Activated effector memory CD4-positive, alpha-beta T cell treated with Interleukin-2 at 50 U/mL for 16 hours (primary cell): ENCODE results near the gene TRAPPC14.
"Not testable (repeated sequence)": the region's sequence is repeated elsewhere in the genome, so short reads cannot be mapped to it uniquely, and the experiment has no call there.

Experiments
- DNase-seq: peaks from one replicate; pipeline ENCODE4 v3.0.0-alpha.2; 2020

The TRAPPC14 gene

DNA sequence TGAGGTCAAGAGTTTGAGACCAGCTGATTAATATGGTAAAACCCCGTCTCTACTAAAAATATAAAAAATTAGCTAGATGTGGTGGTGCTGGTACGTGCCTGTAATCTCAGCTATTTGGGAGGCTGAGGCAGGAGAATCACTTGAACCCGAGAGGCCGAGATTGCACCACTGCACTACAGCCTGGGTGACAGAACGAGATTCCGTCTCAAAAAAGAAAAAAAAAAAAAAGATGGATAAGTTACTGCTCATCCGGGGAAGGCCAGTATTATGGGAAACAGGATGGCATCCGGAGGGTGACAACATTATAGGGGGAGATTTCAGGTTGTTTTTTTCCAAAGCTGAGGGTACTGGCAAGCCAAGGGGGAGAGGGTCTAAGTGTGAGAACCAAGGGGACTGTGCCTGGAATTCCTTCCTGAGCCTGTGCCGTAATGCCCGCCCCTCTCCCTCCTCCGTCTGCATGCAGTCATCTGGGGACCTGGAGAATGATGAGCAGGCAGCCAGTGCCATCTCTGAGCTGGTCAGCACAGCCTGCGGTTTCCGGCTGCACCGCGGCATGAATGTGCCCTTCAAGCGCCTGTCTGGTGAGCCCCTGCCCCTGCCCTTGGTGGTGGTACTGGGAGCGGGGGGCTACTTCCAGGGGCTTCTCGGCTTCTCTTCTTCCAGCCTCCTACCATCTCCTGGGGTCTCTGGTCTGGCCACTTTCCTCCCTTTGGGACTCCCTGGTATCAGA lies 5.4 kb downstream of the TRAPPC14 start:
- DNase-seq: no peak

DNA sequence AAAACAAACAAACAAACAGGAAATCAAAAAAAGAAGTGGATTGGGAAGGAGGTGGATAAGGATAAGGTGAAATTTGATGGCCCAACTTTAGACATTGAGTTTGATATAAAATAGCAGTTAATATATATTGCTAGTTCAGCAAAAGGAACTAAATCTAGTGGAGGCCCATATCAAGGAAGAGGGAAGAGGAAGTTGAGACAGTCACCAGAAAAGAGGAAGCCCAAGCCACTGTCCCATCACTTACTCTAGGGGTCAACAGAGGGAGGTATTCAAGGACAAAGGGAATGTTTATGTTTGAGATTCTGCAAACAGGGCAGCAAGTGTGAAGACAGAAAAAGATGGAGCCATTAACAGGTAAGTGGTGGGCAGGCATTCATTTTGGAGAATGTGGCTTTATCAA lies 6.1 kb downstream of the TRAPPC14 start:
- no peak for DNase-seq

- peak; percentile 98 for DNase-seq
Observed at GRCh38 chr7:100148559-100149328, 9.8 kb downstream of the TRAPPC14 start, which contains the start of gene LAMTOR4. TSS of gene LAMTOR4 (plus strand) at chr7:100148918. CDS start at chr7:100148973, 55 bp downstream.

- DNase-seq: no peak
Observed at GRCh38 chr7:100148225-100148558, 10.3 kb downstream of the TRAPPC14 start.

GRCh38 chr7:100147278-100147677 lies 11.2 kb downstream of the TRAPPC14 start:
- DNase-seq: no peak

GRCh38 chr7:100146350-100146749 lies 12.2 kb downstream of the TRAPPC14 start:
- not testable (repeated sequence) for DNase-seq

DNA sequence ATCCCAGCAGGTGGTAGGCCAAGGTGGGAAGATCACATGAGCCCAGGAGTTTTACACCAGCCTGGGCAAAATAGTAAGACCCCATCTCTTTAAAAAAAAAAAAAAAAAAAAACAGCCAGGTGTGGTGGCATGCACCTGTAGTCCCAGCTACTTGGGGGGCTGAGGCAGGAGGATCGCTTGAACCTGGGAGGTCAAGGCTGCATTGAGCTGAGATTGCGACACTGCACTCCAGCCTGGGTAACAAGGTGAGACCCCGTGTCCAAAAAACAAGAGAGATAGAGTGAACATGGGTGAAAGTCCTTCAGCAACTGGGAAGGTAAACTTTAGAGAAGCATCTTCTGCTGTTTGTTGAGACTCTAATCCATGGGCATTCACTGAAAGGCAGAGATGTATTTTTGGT lies 16.1 kb downstream of the TRAPPC14 start:
- no peak for DNase-seq

GRCh38 chr7:100141555-100141949 lies 17.0 kb downstream of the TRAPPC14 start:
- DNase-seq: no peak

DNA sequence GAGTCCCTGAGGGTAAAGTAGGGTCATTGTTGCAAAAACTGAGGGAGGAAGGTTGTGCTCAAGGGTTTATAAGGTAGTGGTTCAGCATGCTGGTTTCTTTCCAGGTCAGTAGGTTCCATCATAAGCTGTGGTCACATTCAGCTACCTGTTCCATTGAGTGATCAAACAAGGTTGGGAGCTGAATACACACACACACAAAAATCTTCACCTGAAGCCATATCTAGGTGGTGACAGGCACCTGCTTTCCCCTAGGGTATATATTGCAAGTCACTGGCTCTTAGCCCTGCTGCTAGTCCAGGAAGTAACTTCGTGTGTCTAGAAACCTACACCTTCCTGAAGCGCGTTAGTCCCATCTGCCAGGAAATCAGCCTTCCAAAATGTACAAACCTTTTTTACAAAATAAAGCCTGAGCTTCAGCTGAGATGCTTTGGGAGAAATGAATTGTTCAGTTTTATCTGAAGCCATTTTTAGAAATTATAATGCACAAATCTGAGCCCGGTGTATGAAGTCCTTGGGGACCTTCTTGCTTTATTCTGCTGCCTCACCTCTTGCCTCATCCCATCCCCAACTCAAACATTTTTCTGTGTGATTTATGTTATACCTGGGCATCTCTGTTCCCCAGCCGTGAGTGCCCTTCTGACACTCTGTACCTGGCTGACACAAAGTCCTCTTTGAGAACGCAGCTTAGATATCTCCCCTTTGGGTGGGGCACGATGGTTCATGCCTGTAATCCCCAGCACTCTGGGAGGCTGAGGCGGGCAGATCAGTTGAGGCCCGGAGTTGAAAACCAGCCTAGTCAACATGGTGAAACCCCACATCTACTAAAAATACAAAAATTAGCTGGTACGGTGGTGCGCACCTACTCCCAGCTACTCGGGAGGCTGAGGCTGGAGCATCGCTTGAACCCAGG lies 20.4 kb downstream of the TRAPPC14 start:
- no peak for DNase-seq

DNA sequence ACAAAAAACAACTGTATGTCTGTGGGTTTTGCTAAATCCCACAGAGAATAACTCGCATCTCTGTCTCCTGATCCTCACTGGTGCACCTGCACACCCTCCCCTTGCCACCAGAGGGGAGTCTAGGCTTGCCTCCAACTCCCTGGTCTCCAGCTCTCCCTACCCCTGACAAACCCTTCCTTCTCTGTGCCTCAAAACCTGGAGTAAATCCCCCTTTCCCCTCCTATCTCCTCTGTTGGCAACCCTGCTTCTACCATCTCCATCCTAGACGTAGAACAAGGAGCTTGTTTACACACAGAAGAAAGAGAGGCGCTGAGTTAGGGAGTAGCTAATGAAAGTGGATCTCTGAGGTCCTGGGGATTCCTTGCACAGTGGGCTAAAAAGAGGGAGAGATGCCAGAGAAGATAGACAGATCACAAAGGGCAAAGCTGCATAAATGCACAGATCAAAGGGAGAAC lies 25.8 kb downstream of the TRAPPC14 start:
- DNase-seq: peak; percentile 52

DNA sequence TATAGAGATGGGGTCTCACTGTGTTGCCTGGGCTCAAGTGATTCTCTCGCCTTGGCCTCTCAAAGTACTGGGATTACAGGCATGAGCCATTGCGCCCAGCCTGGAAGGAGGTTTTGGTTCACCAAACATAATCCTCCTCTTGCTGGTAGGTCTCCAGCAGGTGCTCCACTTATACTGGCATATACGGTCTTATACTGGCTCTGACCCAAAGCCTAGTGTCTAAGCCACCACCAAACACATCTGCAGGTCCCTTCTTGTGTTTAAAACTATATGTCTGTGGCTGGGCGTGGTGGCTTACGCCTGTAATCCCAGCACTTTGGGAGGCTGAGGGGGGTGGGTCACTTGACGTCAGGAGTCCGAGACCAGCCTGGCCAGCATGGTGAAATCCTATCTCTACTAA lies 26.4 kb downstream of the TRAPPC14 start:
- DNase-seq: no peak

DNA sequence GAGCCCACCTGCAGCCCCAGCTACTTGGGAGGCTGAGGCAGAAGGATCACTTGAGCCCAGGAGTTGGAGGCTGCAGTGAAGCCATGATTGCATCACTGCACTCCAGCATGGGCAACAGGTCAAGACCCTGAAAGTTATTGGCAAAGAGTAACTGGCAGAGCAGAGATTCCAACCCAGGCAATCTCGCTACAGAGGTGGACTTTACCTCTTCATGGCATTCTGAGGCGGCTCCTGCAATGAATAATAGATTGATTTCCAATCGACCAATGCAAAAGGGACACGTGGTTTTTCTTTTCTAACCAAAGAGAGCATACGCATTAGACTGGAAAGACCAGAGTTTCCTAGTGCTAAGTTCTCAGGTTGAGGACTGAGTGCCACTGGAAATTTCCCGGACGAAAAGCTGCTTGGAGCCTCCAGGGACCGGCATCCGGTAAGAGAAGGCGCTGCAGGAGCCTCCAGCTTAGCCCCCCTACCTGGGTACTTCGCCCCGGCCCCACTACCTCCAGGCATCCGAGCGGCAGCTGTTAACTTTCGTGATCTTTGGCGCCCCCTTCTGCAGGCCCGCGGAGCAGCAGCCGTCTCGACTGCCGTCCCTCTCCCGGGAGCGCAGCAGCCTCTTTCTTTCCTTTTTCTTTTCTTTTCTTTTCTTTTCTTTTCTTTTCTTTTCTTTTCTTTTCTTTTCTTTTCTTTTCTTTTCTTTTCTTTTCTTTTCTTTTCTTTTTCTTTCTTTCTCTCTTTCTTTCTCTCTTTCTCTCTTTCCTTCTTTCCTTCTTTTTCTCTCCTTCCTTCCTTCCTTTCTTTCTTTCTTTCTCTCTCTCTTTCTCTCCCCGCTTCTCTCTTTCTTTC lies 27.7 kb downstream of the TRAPPC14 start:
- peak; percentile 72 for DNase-seq

- not testable (repeated sequence) for DNase-seq
Observed at GRCh38 chr7:100130220-100130607, 28.3 kb downstream of the TRAPPC14 start.

- DNase-seq: no peak
Observed at GRCh38 chr7:100128637-100128963, 29.9 kb downstream of the TRAPPC14 start.

DNA sequence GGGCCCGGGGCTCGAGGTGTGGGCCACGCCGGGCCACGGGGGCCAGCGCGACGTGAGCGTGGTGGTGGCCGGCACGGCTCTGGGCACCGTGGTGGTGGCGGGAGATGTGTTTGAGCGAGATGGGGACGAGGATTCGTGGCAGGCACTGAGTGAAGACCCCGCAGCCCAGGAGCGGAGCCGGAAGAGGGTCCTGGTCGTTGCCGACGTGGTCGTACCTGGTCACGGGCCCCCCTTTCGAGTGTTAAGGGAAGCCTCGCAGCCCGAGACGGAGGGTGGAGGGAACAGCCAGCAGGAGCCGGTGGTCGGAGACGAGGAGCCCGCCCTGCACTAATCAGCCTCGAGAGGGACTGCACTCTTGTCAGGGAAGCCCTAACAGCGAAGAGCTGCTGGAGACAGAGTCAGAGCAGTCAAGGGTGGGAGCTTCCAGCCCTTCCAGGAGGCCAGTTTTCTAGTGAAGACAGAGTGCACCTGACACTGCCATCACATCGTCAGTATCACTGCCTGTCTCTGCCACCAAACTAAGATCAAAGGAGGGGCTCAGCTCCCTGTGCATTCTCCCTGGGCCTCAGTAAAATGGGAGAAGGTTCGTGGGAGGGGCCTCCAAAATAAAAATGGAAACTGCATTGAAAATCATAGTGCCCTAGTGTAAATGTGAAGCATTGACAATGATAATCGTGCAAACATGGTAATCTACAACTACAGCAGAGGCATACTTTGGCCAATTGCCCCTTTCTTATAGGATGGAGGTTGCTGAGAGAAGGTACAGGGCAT lies 30.5 kb downstream of the TRAPPC14 start:
- DNase-seq: no peak

DNA sequence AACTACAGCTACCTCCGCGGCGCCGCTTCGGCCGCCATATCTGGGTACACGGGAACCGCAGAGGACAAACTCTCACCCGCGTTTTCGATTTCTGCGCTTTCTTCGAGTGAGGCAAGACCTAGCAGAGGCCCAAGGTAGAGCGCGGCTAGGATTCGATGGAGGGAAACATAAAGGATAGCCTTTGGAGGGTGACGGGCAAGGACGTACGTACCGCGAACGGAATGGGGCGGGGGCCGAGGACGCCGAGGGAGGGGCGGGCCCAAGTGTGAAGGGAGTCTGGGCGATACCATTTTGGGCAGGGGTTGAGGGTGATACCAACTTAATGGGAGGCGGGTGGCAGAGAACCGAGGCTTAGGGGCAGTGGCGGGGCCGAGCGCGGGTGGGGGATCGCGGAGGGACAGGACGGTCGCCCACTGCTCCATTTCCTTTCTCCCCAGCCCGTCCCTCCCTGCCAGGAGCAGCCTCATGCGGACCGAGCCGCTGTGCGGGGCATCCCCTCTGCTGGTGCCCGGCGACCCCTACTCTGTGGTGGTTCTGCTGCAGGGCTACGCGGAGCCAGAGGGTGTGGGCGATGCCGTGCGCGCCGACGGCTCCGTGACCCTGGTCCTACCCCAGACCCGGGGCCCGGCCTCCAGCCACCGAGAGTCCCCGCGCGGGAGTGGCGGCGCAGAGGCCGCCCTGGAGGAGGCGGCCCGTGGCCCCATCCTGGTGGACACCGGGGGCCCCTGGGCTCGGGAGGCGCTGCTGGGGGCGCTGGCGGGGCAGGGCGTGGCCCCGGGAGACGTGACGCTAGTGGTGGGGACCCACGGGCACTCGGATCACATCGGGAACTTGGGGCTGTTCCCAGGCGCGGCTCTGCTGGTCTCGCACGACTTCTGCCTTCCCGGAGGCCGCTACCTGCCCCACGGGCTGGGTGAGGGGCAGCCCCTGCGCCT lies 31.3 kb downstream of the TRAPPC14 start, which contains the start of gene MBLAC1:
MBLAC1 (plus strand) TSS at position 37 of the 935 bp plus-strand sequence; CDS start at position 466, 429 bp downstream.
- DNase-seq: peak; percentile 86

- DNase-seq: no peak
Observed at GRCh38 chr7:100126239-100126930, 32.1 kb downstream of the TRAPPC14 start.

- no peak for DNase-seq
Observed at GRCh38 chr7:100124301-100125230, 34.0 kb downstream of the TRAPPC14 start.
